NCI-H2081 treated with DMSO at 0.1 percent for 48 hours (cell line): ENCODE results near the gene RENBP.
"Not testable (repeated sequence)": the region's sequence is repeated elsewhere in the genome, so short reads cannot be mapped to it uniquely, and the experiment has no call there.

Source experiments
- DNase-seq: peaks from one replicate; lab custom pipeline; 2025; lab: John Stamatoyannopoulos, UW

The RENBP gene

DNA sequence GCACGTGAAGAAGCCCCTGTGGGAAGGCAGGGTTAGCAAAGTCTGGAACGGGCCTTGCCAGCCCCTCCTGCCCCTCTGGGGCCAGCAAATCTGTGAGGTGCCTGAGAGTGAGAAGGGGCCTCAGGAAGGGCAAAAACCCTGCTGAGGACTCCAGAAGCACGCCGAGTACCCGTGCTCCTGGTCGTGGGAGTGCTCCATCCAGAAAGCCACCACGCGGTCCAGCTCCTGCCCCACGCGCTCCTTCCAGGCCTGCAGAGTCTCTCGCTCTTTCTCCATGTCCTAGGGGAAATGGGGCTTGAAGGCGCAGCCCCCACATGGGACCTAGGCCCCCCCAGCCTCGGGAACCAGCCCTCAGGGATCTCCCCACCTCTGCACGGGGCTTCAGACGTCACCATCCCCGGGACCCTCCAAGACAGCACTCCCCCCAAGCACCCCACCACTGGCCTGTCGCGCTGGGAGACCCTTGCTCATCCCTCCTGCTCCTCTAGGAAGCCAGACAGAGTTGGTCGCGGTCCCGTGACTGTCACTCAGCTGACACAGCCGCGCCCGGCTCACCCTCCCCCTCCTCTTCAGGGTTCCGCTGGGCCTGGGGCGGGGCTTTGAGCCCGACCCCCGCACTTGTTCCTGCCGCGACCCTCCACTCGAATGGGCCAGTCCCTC lies at the start of gene RENBP:
Gene RENBP (minus strand): TSS at position 504 of the 660 bp plus-strand sequence. CDS start 33 bp downstream, at position 471.
- DNase-seq: no peak

DNA sequence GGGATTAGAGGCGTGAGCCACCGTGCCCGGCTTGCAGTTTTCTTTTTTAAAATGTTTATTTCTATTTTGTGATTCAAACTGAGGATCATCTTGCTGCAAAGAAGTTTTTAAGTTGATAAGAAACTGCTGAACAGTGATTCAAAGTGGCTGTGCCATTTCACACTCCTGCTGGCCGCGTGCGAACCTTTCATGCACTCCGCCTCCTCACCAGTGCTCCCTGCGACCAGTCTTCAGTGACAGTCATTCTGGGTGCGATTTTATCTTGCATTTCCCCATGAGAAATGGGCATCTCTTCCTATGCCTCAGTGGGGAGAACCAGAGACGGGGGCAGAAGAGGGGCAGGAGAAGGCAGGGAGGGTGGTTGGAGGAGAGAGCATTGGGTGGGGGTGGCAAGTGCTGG lies 49.5 kb upstream of the RENBP start:
- no peak for DNase-seq

DNA sequence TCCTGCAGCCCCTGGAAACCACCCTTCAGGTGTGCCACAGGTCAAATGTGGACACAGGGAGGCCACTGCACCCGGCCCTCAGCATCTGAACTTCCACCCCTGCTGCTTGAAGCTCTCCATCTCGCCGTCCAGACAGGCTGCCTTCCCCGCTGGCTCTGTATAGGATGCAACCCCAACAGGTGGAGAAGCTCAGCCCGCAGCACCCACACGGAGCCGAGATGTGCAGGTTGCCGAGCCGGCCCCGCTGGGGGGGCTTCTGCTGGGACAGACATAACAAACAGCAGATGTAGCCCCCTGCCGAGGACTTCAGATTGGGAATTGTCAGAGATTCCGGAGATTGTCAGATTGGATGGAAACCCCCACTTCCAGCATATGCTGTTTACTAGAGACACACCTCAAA lies 48.6 kb upstream of the RENBP start:
- DNase-seq: no peak

DNA sequence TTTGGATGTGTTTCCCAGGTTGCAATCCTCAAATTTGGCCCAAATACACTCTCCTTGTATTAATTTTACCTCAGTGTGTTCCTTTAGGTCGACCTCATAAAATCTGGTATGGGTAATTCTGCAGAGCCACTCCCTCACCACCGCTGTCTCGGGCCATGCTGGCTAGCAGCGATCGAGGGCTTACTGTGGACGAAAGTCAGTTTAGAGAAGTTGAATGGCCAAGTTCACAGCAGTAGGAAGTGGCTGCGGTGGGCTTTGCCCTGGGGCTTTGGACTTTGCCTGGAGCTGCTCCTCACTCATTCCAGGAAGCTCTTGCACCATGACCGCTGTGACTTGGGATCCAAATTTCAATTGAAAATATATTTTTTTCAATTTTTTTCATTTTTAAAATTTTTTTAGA lies 47.7 kb upstream of the RENBP start:
- DNase-seq: no peak

DNA sequence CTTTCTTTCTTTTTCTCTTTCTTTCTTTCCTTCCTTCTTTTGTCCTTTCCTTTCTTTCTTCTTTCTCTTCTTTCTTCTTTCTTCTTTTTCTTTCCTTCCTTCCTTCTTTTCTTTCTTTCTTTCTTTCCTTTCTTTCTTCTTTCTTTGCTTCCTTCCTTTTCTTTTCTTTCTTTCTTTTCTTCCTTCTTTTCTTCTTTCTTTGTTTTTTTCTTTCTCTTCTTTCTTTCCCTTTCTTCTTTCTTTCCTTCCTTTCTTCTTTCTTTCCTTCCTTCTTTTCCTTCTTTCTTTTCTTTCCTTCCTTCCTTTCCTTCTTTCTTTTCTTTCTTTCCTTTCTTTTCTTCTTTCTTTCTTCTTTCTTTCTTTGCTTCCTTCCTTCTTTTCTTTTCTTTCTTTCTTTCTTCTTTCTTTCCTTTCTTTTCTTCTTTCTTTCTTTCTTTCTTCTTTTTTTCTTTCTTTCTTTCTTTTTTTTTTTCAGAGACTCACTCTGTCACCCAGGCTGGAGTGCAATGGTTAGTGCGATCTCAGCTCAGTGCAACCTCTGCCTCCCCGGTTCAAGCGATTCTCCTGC lies 46.7 kb upstream of the RENBP start:
- DNase-seq: no peak

DNA sequence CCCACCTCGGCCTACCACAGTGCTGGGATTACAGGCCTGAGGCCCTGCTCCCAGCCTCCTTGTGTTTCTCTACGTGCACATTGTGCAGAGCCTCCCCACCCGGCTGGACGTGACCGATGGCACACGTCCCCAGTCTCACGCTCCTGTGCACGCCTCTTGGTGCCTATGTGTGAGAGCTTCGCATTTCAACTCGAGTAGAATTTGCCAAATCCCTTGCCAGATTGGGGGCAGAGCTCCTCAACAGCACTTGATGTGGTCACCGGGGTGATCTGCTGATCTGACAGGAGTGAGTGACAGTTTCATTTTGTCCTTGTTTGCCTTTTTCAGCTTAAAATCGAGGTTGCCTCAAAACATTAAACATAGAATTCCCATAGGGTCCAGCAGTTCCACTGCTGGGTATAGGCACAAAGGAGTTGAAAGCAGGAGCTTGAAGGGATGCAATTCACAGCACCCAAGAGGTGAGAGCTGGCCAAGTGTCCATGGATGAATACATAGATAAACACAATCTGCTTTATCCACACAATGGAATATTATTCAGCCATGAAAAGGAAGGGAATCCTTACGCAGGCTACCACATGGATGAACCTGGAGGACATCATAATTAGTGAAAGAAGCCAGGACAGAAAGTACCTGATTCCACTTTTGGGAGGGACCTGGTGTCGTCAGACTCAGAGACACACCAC lies 45.7 kb upstream of the RENBP start:
- DNase-seq: no peak

DNA sequence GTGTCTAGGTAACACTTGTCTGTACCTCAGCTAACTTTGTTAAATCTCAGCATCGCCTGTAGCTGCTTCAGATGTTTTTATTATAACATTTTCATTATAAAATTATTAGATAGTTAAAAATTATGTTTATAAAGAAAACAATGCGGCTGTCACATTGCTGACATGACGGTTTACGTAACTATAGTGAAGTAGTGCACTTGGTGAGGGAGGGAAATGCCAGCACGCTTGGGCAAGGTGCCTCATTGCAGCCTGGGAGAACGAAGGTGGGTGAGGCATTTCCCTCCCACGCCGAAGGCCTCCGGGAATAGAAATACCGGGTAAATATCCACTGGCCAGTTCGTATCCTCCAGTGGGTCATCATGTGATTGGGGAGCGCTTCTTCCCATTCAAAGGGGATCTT lies 44.0 kb upstream of the RENBP start:
- DNase-seq: no peak

DNA sequence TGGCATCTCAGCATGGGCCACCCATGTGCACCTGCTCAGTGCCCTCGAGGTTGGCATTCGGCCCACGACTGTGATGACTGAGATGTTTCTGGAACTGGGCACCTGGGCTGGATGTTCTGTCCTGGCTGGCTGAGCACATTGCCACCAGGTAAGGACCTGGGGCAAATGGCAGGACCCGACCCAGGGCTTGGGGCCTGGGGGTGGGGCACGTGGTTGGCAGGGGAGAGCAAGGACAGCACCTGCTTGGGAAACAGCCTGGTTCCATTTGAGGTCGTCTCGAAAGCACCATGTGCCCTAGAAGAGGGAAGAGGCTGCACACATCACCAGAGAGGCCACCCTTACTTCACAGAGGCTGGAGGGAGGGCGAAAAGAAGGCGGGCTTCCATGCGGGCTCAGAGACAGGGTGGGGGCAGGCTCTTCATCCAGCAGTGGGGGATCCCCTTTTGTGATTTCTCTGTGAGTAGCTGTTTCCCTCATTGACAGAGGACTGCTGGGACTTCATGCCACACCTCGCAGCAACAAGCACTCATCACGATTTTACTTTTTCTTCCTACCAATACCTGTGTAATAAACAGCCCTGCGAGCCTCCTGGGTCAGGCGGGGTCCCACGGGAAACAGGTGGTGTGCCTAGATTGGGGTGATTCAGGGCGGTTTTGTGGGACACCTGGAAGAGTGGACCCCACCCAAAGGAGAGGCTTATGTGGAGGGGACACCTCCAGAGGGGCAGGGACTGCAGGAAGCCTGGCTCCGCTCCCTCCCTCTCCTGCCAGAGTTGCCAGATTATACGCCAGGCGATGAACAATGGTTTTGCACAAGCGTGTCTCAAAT lies 40.1 kb upstream of the RENBP start:
- DNase-seq: no peak

DNA sequence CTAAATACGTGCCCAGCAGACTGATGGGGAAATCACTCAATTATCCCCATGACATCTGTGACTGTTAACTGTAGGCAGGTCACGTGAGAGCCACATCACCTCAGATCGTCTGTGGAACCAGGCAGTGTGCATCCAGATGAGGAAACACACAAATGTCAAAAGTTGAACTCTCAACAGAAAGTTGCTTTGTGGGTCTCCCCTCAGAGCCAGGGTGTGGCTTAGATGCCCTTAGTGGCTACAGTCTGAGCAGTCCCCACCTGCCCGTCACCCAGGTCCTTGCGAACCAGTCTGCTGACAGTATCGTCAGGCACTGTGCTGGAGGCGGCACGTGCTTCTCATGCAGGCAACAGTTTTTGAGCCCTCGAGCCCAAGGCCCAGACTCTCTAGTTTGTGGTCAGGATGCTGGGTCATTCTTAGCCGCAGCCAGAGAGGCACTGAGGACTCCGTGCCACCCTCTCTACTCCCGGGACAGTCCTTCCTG lies 38.9 kb upstream of the RENBP start:
- DNase-seq: no peak

DNA sequence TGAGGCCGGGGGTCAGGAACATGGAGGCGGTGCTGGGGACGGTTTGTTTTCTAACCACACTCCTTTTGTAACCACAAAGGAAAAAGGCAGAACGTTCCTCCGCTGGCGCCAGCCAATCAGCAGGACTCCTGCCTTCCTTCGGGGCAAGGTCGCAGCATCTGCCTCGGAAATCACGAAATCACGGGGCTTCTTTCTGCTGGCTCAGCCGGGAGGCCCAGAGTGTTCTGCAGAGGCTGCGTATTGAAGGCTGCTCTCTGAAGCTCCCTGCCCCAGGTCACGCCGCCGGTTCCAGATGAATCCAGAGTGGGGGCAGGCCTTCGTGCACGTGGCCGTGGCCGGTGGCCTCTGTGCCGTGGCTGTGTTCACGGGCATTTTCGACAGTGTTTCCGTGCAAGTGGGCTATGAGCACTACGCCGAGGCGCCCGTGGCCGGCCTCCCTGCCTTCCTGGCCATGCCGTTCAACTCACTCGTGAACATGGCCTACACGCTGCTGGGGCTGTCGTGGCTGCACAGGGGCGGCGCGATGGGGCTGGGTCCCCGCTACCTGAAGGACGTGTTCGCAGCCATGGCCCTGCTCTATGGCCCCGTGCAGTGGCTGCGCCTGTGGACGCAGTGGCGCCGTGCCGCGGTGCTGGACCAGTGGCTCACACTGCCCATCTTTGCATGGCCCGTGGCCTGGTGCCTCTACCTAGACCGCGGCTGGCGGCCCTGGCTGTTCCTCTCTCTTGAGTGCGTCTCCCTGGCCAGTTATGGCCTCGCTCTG lies 37.5 kb upstream of the RENBP start:
- no peak for DNase-seq

DNA sequence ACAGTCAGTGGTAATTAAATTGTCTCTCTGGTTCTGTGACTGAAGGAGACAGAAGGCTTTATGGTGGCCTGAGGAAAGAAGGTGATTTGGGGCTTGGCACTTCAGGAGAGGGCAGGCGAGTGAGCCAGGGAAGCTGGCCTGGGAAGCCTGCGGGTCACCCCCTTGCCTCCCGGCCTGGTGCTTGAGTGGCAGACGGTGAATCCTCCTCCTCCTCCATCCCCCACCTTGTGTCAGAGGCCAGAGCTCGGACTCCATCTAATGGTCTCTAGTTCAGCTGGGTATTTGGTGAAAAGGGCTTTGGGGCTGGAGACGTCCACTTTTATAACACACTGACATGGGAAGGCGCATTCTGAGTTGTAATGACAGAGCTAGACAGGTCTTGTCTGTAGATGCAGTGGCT lies 36.8 kb upstream of the RENBP start:
- DNase-seq: no peak

DNA sequence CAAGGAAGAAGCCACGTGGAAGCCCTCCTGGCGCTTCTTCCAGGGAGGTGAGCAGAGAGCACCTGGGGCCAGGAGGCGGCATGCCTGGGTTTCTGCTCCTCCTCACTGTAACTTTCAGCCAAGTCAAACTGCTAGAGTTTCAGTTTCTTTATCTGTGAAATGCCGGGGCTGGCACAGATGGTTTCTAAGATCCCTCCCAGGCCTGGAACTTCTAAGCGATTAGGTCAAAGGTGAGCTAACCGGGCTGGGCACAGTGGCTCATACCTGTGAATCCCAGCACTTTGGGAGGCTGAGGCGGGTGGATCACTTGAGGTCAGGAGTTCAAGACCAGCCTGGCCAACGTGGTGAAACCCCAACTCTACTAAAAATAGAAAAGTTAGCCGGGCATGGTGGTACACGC lies 36.0 kb upstream of the RENBP start:
- not testable (repeated sequence) for DNase-seq

DNA sequence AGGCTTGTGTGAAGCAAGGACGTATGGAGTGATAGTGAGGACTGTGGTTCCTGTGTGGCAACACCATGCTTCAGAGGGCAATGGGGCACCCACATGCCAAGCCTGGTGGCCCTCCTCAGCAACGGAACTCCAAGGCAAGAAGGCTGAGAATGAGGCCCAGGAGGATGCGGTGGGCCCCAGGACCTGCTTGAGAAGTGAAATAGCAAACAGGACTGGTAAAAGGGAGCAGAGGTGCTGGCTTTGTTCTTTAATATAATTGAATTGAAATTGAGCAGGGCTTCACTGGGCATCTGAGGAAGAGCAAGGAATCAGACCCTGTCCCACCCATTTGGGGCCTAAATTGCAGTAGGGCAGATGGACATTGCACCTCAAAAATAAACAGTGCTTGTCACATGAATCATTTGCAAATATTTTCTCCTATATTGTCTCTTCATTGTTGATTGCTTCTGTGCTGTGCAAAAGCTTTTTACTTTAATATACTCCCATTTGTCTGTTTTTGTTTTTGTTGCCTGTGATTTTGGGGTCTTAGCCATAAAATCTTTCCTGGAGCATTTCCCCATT lies 30.4 kb upstream of the RENBP start:
- no peak for DNase-seq

DNA sequence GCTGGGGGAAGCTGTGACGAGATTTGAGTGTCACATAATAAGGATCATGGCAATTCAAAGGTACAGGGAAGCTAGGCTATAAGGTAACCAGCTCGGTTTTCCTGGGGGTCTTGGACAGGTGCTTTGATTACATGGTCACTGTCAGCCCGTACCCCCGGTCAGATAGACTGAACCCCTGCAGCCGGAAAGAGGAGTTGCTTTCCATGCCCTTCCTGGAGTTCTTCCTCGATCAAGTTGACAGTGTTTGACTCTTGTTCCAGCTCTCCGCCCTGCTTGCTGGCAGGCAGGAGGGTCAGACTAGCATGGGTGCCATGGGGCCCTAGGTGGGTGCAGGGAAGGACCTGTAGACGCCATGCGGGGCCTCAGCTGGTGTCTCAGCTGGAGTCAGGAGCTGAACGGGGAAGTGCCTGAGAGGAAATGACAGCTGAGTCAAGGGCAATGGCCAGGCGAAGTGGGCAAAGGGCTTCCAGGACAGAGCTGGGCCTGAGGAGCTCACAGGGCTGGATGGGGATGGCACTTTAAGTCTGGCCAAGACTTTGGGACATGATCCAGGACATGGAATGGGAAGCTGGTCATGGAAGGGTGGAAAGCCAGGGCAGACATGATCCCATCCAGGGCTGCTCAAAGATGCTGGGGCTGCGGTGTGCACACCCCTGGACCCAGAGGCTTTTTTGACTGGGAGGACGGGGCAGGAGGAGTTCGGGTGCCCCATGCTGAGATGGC lies 29.7 kb upstream of the RENBP start:
- DNase-seq: no peak

DNA sequence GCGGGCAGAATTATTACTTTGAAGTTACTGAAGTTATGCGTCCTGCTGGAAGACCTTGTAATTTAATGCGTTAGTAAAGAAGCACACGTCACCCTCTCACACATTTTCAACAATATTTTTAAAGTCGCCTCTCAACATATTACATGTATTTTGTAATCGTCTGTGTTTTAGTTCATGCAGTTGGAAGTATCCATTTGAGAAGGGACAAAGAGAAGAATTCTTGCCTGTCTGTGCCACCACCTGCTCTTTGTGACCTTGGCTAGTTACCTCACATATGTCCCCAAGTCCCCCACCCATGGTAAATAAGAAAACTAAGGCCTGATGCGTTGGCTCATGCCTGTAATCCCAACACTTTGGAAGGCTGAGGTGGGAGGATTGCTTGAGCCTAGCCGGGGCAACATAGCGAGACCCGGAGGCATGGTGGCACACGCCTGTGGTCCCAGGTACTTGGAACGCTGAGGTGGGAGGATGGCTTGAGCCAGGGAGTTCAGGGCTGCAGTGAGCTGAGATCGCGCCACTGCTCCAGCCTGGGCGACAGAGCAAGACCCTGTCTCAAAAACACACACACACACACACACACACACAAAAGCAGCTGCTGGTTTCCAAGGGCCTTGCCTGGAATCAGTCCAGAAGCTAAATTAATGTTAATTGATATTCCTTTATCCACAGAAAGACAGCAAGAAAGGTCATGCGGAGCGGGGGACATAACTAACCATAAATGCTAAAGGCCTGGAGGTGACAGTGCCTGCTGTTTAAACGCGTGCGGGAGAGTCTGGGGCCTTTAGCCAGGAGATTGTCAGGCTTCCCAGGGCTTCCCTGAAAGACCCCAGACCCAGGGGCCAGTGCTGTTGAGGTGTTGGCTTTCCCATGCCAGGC lies 28.9 kb upstream of the RENBP start:
- DNase-seq: no peak

DNA sequence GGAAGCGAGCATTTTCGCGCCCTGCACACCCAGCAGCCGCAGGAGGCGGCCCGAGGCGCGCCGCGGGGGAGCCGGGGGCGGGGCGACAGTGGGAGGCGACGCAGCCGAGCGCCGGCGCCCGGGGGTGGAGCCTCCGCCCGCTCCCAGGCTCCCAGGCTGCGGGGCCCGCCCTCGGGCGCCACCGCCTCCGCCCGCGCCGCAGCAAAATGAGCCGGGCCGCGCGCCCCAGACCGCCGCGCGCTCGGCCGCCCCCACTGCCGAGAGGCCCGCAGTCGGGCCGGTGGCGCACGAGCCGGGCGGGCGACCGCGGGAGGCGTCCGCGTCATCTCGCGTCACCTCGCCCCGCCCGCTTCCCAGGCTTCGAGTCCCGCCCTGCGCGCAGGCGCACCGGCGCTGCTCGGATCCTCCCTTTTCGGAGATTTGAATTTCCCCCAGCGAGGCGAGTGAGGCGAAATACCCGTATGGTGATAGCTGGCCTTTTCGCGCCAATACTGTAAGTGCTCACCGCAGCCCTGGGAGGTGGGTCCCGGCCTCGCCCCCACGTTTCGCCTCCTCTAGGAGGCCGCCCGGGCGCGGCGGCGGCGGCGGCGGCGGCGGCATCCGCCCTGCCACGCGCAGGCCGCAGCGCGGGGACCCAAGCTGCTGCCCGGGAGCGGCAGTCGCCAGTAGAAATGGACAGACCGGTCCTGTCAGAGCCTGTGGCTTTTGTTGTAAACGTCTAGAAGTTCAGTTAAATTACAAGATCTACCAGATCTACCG lies 28.1 kb upstream of the RENBP start, which contains the start of gene TMEM187:
Gene TMEM187 (plus strand): TSS at position 387 of the 759 bp plus-strand sequence. CDS start 9,309 bp downstream, outside the sequence.
- peak; percentile 27 for DNase-seq

DNA sequence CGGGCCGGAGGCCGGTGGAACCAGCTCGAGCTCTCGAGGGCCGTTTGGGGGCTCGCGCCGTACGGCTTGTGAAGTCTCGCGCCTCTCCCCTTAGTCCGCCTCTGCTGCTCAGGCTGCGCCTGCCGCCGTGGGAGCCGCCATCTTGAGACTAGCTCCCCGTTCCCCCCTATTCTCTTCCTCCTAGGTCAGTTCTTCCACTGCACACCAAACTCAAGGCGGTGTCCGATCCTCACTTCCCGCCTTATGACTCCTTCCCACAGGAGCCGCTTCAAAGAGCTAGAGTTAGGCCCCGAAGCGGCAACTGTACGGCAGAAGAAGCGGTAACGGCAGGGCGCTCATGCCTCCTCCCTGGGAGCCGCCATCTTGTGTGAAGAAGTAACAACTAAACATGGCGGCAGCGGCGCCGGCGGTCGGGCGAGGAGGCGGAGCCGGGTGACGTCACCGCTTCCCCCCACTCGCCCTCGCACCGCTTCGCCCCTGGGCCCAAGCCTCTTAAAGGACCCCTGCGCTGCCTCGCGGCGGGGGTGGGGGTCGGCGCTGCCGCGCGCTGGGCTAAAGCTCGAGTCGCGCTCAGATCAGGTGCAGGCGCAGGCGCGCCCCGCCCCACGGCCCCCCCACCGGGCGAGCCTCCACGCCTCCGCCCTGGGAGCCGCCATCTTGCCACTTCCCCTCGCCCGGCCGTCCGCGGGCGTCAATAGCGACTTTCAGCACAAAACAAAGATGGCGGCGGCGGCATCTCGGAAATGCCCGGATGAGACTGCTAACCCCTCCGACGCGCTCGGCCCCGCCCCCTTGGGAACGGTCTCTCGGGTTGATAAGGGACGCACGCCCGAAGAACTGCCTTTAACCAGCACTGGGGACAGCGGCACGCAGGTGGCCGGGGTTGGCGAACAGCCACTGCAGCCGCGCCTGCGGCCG lies 27.3 kb upstream of the RENBP start, which contains the start of gene HCFC1:
Gene HCFC1 (minus strand): TSS at position 369 of the 918 bp plus-strand sequence. CDS start 978 bp downstream, outside the sequence.
- no peak for DNase-seq

DNA sequence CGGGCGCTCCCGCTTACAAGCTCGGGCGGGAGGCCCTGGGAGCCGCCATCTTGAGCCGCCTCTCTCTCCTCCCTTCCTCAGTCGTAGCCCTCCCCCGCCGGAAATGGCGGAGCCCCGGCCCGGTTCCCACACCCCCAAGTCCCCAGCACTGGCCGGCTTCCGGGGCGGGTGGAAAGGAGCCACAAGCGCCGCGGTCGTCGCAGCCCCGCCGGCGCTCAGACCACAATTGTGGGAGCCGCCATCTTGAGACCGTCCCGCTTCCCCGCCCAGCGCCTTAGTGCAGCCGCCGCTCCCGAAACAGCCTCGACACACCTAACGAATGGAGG lies 26.6 kb upstream of the RENBP start:
- DNase-seq: no peak
